Measurements from ENCODE around the gene MYBPC2. TPM values are rescaled to one million over a fixed set of nuclear protein-coding genes. Genes with fewer than 3 reads are reported as not detected.

MYBPC2 gene
- total RNA-seq, 1 donor from 2014 or later, result 0.12 TPM

GRCh38 chr19:50511069-50511822 lies 78.6 kb downstream of the MYBPC2 start, which contains the start of gene JOSD2:
TSS of gene JOSD2 (minus strand) at chr19:50511191. CDS start at chr19:50510431, 760 bp downstream.
- intact Hi-C loops (cut with DNase I), result no loop called here
- TF ChIP-seq, protein P1, sequence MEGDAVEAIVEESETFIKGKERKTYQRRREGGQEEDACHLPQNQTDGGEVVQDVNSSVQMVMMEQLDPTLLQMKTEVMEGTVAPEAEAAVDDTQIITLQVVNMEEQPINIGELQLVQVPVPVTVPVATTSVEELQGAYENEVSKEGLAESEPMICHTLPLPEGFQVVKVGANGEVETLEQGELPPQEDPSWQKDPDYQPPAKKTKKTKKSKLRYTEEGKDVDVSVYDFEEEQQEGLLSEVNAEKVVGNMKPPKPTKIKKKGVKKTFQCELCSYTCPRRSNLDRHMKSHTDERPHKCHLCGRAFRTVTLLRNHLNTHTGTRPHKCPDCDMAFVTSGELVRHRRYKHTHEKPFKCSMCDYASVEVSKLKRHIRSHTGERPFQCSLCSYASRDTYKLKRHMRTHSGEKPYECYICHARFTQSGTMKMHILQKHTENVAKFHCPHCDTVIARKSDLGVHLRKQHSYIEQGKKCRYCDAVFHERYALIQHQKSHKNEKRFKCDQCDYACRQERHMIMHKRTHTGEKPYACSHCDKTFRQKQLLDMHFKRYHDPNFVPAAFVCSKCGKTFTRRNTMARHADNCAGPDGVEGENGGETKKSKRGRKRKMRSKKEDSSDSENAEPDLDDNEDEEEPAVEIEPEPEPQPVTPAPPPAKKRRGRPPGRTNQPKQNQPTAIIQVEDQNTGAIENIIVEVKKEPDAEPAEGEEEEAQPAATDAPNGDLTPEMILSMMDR (IDR thresholded peaks at IDR 0.05), result no peak
- no peaks in the 10 kb centered on the region for H3K36me3 ChIP-seq

DNA sequence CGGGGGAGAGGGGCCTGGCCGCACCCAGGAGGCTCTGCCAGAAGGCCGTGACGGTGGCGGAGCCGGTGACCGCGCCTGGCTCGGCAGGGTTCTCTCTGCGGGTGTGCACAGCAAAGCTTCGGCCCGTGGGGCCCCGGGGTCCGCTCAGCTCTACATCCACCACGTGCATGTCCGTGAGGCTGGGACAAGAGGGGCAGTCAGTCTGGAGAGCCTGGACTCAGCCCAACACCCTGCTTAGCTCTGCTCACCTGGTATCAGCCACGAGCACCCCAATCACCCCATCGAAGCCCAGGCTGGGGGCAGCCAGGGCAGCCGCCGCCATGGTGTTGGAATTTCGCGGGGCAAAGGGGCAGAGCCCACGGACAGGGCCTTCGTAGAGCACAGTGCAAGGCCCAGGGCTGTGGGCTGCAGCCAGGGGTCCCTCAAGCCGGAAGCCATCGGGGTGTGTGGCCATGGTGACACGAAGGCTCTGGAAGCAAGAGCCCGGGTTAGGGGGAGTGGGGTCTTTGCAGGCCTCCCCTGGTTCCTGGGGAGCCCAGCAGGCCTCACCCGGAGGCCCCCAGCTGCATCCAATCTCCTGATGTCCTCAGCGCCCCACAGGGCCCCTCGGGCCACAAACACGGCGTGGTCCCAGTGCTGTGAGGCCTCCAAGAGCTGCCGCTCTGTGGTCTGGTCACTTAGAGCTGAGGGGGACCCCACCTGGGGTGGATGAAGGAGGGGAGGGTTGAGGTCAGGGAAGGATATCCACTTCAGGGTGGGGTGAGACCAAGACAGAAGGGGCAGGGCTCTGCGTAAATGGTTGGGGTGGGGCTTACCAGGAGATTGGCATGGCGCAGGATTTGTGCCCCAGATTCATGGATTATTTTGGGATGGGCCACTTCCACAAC lies 79.7 kb downstream of the MYBPC2 start:
- intact Hi-C loops (cut with DNase I), result no loop called here
- no peaks in the 10 kb centered on the region for H3K9me3 ChIP-seq
- no peaks in the 10 kb centered on the region for H3K36me3 ChIP-seq
- peaks cover 9% of the 10 kb centered on the region for H3K4me1 ChIP-seq
- TF ChIP-seq, protein P1 (IDR thresholded peaks at IDR 0.05), result no peak
- H3K27me3 ChIP-seq, result no peaks in the 10 kb centered on the region
- H3K27ac ChIP-seq, result no peak overlapping the region
- DNase-seq, result no peak
- no peak for ATAC-seq
- H3K4me3 ChIP-seq, result peak overlapping the region; percentile 84

More at GRCh38 chr19:50511069-50511822, 78.6 kb downstream of the MYBPC2 start, which contains the start of gene JOSD2:
- H3K4me1 ChIP-seq, result peaks cover 9% of the 10 kb centered on the region
- ATAC-seq (peak; percentile 95), DNase-seq (peak; percentile 99)
- H3K27me3 ChIP-seq, result no peaks in the 10 kb centered on the region
- H3K4me3 ChIP-seq, result peak within 1 kb of the TSS; percentile 84
- H3K27ac ChIP-seq, result peak within 1 kb of the TSS; percentile 80
- no peaks in the 10 kb centered on the region for H3K9me3 ChIP-seq

DNA sequence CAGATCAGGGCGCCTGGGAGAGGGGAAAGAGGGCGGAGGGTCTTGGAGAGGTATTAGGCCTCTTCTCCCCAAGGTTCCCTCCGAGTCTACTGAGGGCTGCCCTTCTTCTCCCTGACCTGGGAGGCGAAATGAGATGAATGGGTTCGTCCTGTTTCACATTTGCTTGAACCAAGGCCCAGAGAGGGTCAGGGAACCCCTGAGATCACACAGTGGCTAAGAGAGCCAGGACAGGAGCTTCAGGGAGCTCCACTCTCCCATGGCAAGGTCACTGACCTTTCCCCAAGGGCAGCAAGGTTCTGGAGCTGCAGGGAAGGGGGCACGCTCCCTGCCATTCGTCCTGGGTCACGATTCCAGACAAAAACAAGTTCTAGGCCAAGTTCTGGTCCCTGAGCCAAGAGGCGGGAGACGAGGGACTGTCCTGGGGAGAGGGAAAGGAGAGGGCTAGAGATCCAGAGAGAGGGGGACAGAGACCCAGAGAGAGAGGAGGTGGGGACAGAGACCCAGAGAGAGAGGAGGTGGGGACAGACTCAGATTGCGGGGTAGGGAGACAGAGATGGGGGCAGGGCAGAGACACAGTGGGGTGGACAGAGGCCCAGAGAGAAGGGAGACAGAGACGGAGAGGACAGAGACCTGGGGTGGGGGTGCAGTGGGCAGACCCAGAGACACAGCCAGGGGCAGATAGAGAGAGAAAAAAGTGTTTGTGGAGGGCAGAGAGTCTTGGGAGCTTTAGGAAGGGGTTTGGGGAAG lies 80.5 kb downstream of the MYBPC2 start:
- no peaks in the 10 kb centered on the region for H3K9me3 ChIP-seq
- DNase-seq (no peak), ATAC-seq (no peak)
- H3K36me3 ChIP-seq, result no peaks in the 10 kb centered on the region
- intact Hi-C loops (cut with DNase I), result no loop called here
- H3K4me3 ChIP-seq, result no peak overlapping the region
- H3K4me1 ChIP-seq, result peaks cover 9% of the 10 kb centered on the region
- H3K27me3 ChIP-seq, result no peaks in the 10 kb centered on the region
- no peak overlapping the region for H3K27ac ChIP-seq
- TF ChIP-seq, protein P1 (IDR thresholded peaks at IDR 0.05), result no peak

DNA sequence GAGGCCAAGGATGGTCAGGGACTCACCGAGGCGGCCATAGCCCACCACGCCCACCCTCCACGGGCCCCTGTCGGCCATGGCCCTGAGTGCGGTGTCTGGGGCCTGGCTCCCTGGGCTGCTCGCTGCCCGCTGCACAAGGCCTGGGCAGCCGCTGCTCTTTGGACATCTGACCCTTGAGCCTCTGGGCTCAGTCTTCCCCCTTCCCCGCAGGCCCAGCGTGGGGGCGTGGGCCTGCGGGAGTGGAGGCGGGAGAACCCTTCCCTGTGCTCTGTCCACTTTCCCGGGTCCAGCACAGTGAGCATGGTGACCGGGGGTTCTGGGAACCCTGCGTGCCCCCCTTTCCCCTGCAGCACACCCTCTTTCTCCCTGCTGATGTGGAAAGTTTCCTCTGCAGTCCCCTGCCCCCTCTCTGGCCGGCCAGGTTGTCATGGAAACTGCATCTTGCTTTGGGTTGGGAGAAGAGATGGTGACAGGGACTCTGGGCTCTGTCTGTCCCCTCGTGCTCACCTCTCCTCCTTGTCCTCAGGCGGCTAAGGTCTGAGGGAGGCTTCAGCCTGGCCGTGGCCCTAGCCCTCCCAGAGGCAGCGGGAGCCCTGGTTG lies 81.2 kb downstream of the MYBPC2 start, which contains the start of gene ASPDH:
TSS of gene ASPDH (minus strand) at position 168 of the 600 bp plus-strand sequence. CDS start at position 78, 90 bp downstream.
- Histone ChIP-seq H3K4me1 (peaks cover 9% of the 10 kb centered on the region), H3K36me3 (no peaks in the 10 kb centered on the region), H3K27me3 (no peaks in the 10 kb centered on the region), H3K9me3 (no peaks in the 10 kb centered on the region), H3K27ac (no peak within 1 kb of the TSS), H3K4me3 (no peak within 1 kb of the TSS)
- TF ChIP-seq, protein P1 (IDR thresholded peaks at IDR 0.05), result no peak
- DNase-seq (no peak), ATAC-seq (no peak)
- intact Hi-C loops (cut with DNase I), result no loop called here

Measured in upper lobe of right lung (tissue), 1 donor.